Measurements from ENCODE around the gene SPRR2G.
"Not testable (repeated sequence)": the region's sequence is repeated elsewhere in the genome, so short reads cannot be mapped to it uniquely, and the experiment has no call there.

SPRR2G gene

DNA sequence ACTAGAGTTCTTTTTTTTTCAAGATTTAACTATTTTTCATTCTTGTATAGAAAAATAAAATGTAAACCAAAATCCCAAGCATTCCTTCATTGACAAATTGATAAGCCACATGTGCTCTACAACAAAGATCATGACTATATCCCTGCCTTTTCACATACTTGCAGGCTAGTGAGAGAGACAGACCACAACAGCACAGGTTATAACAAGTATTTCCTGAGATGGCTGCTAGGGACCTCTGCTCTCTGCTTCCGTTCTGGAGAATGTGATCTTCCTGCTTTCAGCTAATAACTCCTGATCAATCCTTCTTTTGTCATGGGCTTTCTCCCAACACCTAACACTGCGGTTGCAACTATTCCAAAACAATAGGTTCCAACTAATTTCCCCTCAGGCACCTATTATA lies 23.4 kb downstream of the SPRR2G start:
- H3K36me3 Mint-ChIP-seq: no peaks in the 10 kb centered on the region
- no peak overlapping the region for H3K27ac Mint-ChIP-seq
- DNase-seq (ENCODE audit: low spot score in 2 of 2) (no peak), ATAC-seq (no peak)
- H3K4me1 Mint-ChIP-seq: no peaks in the 10 kb centered on the region
- peaks cover 11% of the 10 kb centered on the region for H3K9me3 Mint-ChIP-seq
- no peak overlapping the region for H3K4me3 Mint-ChIP-seq

DNA sequence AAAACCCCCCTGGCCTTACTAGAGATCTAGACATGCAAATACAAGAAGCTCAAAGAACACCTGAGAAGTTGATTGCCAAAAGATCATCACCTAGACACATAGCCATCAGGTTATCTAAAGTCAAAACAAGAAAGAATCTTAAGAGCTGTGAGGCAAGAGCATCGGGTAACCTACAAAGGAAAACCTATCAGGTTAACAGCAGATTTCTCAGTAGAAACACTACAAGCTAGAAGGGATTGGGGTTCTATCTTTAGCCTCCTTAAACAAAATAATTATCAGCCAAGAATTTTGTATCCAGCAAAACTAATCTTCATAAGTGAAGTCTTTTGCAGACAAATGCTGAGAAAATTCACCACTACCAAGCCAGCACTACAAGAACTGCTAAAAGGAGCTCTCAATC lies 25.2 kb downstream of the SPRR2G start:
- ATAC-seq: no peak
- Mint-ChIP-seq H3K36me3 (no peaks in the 10 kb centered on the region), H3K4me1 (no peaks in the 10 kb centered on the region), H3K4me3 (no peak overlapping the region), H3K9me3 (peaks cover 11% of the 10 kb centered on the region), H3K27ac (no peak overlapping the region)
- no peak for DNase-seq (ENCODE audit: low spot score in 2 of 2)

DNA sequence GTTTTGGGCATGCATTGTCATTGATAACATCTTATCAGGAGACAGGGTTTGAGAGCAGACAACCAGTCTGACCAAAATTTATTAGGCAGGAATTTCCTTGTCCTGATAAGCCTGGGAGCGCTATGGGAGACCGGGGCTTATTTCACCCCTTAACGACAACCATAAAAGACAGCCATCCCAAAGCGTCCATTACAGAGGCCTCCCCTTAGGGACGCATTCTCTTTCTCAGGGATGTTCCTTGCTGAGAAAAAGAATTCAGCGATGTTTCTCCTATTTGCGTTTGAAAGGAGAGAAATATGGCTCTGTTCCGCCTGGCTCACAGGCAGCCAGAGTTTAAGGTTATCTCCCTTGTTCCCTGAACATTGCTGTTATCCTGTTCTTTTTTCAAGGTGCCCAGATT lies 26.9 kb downstream of the SPRR2G start:
- peaks cover 11% of the 10 kb centered on the region for H3K9me3 Mint-ChIP-seq
- H3K36me3 Mint-ChIP-seq; H3K4me1 Mint-ChIP-seq; H3K4me3 Mint-ChIP-seq; DNase-seq (ENCODE audit: low spot score in 2 of 2); H3K27ac Mint-ChIP-seq; ATAC-seq: not testable (repeated sequence)

DNA sequence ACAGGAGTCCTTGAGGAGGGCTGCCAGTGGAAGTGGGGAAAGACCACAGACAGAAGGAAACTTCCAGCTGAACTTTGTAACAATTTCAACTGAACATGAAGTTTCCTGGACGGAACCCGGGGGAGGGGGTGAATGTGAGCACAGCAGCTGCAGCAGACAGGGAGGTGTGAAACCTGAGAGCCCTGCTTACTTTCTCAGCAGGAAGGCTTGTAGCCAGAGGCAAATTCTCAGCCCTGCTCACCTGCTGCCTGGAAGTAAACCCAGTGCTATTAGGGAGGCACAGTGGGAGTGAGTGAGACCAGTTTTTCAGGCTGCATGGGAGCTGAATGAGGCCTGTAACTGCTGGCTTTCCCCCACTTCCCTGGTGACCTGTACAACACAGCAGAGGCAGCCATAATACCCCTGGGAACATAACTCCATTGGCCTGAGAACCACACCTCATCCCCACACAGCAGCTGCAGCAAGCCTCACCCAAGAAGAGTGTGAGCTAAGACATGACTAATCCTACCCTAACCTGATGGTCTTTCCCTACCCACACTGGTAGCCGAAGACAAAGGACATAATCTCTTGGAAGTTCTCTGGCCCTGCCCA lies 27.8 kb downstream of the SPRR2G start:
- no peak overlapping the region for H3K4me3 Mint-ChIP-seq
- H3K4me1 Mint-ChIP-seq: no peaks in the 10 kb centered on the region
- H3K36me3 Mint-ChIP-seq: no peaks in the 10 kb centered on the region
- ATAC-seq (no peak), DNase-seq (ENCODE audit: low spot score in 2 of 2) (no peak)
- no peak overlapping the region for H3K27ac Mint-ChIP-seq
- H3K9me3 Mint-ChIP-seq: peaks cover 11% of the 10 kb centered on the region

DNA sequence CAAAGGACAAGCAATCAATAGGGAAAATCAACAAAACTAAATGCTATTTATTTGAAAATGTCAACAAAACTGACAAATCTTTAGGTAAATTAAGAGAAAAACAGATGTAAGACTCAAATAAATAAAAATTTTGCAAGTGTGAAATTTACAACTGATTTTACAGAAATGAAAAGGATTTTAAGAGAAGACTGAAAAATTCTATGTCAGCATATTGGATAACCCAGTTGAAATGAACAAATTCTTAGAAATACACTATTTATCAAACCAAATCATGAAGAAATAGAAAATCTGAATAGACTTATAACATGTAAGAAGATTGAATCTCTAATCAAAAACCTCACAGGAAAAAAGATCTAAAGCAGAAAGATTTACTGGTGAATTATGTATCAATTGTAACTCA lies 29.7 kb downstream of the SPRR2G start:
- peaks cover 11% of the 10 kb centered on the region for H3K9me3 Mint-ChIP-seq
- H3K27ac Mint-ChIP-seq: no peak overlapping the region
- ATAC-seq: no peak
- no peaks in the 10 kb centered on the region for H3K36me3 Mint-ChIP-seq
- H3K4me3 Mint-ChIP-seq: no peak overlapping the region
- DNase-seq (ENCODE audit: low spot score in 2 of 2): no peak
- H3K4me1 Mint-ChIP-seq: no peaks in the 10 kb centered on the region

DNA sequence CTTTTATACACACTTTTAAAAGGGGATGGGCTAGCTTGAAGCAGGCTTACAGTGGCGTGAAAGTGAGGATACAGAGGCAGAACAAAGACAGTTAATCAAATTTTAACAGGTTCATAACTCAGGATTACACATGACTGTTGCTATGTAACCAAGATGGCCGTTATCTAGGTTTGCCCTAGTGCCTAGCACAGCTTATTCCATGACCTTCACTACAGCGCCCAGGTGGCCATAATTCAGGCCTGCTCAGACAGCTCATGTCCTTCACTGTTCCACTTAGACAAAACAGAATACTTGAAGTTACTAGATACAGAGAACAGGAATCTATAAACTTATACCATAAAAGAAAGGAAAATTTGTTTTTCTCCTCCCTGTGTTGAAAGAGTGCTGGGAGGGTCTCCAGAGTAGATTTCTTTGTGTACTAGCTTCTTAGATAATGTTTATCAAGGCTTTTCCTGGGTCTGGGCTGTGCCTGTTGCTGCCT lies 31.2 kb downstream of the SPRR2G start:
- no peaks in the 10 kb centered on the region for H3K4me1 Mint-ChIP-seq
- no peak for DNase-seq (ENCODE audit: low spot score in 2 of 2)
- H3K4me3 Mint-ChIP-seq: no peak overlapping the region
- ATAC-seq: no peak
- no peak overlapping the region for H3K27ac Mint-ChIP-seq
- no peaks in the 10 kb centered on the region for H3K36me3 Mint-ChIP-seq
- H3K9me3 Mint-ChIP-seq: peaks cover 2% of the 10 kb centered on the region

DNA sequence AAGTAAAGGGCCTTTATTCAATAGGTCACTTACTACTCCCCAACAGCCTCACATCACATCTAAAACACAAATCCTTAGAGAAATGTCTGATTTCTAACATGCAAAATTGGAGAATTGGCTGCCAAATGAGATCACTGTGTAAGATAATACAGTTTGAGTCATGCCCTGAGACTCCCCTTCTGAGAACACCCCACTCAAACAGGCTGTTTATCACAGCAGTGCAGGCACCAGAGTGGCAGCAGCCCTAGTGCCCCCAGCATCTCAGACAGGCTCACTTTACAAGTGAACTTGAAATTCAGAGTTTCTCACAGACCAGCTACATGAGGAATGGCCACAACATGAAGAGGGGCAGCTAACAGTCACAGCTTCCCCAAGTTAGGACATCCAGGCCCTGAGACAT lies 35.4 kb downstream of the SPRR2G start:
- not testable (repeated sequence) for H3K4me1 Mint-ChIP-seq; H3K36me3 Mint-ChIP-seq; H3K4me3 Mint-ChIP-seq; ATAC-seq; H3K27ac Mint-ChIP-seq; H3K9me3 Mint-ChIP-seq; DNase-seq (ENCODE audit: low spot score in 2 of 2)

DNA sequence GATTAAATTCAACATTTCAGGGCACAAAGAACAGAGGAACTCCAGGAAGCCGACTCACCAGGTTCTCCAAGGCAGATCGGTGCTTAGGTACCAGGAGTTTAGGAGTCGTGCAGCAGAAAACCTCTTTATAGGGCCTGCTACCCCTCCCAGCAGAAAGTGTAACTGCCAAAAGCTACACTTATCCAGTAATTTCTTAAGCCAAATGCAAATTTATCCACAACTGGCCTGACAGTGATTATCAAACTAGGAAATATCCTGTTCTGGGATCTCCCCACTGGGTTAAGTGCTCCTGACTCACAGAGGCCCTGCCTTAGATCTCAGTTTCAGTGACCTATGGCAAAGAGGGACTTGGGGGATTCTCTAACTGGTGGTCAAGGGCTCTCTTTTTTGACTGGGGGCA lies 37.3 kb downstream of the SPRR2G start, which contains the start of gene SPRR2F:
TSS of gene SPRR2F (minus strand) at position 101 of the 400 bp plus-strand sequence. CDS start 783 bp downstream, outside the sequence.
- no peak for DNase-seq (ENCODE audit: low spot score in 2 of 2)
- no peaks in the 10 kb centered on the region for H3K36me3 Mint-ChIP-seq
- no peaks in the 10 kb centered on the region for H3K4me1 Mint-ChIP-seq
- H3K27ac Mint-ChIP-seq: no peak within 1 kb of the TSS
- H3K9me3 Mint-ChIP-seq: no peaks in the 10 kb centered on the region
- H3K4me3 Mint-ChIP-seq: no peak within 1 kb of the TSS
- no peak for ATAC-seq

DNA sequence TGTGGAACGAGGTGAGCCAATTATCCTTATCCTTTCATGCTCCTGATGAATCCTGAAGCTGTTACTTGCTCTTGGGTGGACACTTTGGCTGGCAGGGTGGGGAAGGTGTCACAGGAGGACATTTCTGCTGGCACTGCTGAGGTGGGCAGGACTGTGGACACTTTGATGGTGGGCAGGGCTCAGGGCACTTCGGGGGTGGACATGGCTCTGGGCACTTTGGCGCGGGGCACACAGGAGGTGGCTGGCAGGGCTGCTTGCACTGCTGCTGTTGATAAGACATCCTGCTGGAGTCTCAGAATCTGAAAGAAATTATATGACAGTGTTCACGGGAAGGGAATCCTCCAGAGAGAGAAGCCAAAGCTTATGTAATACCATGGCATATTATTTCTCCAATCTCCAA lies 38.2 kb downstream of the SPRR2G start:
- H3K4me1 Mint-ChIP-seq; H3K4me3 Mint-ChIP-seq; H3K27ac Mint-ChIP-seq; H3K36me3 Mint-ChIP-seq; DNase-seq (ENCODE audit: low spot score in 2 of 2); ATAC-seq; H3K9me3 Mint-ChIP-seq: not testable (repeated sequence)

DNA sequence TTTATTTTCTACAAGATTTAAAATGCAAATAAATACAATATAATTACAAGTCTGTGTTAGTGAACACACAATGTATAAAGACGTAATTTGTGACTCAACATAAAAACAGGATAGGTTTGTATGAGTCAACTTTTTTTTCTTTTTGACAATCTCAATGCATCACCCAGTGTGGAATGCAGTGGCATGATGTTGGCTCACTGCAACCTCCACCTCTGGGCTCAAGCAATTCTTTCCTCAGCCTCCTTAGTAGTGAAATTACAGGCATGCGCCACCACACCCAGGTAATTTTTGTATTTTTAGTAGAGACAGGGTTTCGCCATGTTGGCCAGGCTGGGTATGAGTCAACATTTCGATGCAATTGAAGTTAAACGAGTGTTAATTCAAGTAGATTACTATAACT lies 50.4 kb downstream of the SPRR2G start:
- ATAC-seq: no peak
- H3K4me3 Mint-ChIP-seq: no peak overlapping the region
- H3K4me1 Mint-ChIP-seq: no peaks in the 10 kb centered on the region
- DNase-seq (ENCODE audit: low spot score in 2 of 2): no peak
- H3K36me3 Mint-ChIP-seq: no peaks in the 10 kb centered on the region
- no peak overlapping the region for H3K27ac Mint-ChIP-seq
- H3K9me3 Mint-ChIP-seq: no peaks in the 10 kb centered on the region
